ENCODE results near the gene HOOK1.
"Not testable (repeated sequence)": the region's sequence is repeated elsewhere in the genome, so short reads cannot be mapped to it uniquely, and the experiment has no call there.

HOOK1 gene

DNA sequence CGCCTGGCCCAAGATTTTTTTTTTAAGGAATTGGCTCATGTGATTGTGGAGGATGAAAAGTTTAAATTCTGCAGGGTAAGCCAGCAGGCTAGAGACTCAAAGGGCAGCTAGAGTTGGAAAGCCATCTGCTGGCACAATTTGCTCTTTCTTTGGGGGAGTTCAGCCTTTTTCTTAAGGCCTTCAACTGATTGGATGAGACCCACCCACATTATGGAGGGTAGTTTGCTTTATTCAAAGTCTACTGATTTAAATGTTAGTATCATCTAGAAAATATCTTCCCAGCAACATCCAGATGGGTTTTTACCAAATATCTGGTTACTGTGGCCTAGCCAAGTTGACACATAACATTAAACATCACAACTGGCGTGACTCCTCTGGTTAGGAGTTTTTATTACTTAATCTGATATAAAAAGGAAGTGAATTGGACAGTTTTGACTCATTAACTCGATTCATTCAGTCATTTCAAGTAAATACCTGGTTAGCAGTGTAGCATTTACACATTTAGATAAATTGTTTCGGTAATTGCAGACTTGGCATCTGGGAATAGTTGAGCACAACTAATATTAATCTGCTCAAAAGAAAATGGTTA lies 12.4 kb downstream of the HOOK1 start:
- Histone ChIP-seq H3K9me3 (ENCODE audit: control insufficient read depth, insufficient read depth, low read length) (no peaks in the 10 kb centered on the region), H3K27ac (ENCODE audit: low read depth, low read length) (no peak overlapping the region), H3K27me3 (ENCODE audit: control insufficient read depth, insufficient read depth, low read length) (no peaks in the 10 kb centered on the region), H3K4me3 (ENCODE audit: low read depth, low read length) (no peak overlapping the region), H3K36me3 (ENCODE audit: control insufficient read depth, insufficient read depth, low read length) (peaks cover 17% of the 10 kb centered on the region), H3K4me1 (ENCODE audit: control insufficient read depth, insufficient read depth, low read length) (no peaks in the 10 kb centered on the region), H3K9ac (ENCODE audit: low read depth, low read length) (no peak overlapping the region)

DNA sequence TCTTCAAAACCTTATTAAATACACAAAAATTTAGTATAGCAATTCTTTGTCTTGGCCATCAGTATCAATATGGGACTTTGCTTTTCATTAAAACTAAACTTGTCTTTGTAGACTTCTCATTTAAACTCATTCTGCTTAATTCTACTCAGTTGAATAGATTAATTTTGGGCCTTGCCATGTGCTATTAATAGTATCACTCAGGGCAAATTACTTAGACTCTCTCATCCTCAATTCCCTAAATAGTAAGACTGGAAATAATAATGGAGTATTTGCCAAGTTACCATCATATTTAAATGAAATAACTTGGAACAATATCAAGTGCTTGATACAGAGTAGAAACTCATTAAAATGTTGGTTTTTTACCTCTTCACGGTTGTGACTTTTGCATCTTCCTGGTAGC lies 13.4 kb downstream of the HOOK1 start:
- no peak overlapping the region for H3K27ac ChIP-seq (ENCODE audit: low read depth, low read length)
- no peaks in the 10 kb centered on the region for H3K9me3 ChIP-seq (ENCODE audit: control insufficient read depth, insufficient read depth, low read length)
- H3K4me1 ChIP-seq (ENCODE audit: control insufficient read depth, insufficient read depth, low read length), result no peaks in the 10 kb centered on the region
- H3K36me3 ChIP-seq (ENCODE audit: control insufficient read depth, insufficient read depth, low read length), result peaks cover 19% of the 10 kb centered on the region
- H3K4me3 ChIP-seq (ENCODE audit: low read depth, low read length), result no peak overlapping the region
- H3K27me3 ChIP-seq (ENCODE audit: control insufficient read depth, insufficient read depth, low read length), result no peaks in the 10 kb centered on the region
- no peak overlapping the region for H3K9ac ChIP-seq (ENCODE audit: low read depth, low read length)

- Histone ChIP-seq H3K27ac (ENCODE audit: low read depth, low read length) (no peak overlapping the region), H3K9ac (ENCODE audit: low read depth, low read length) (no peak overlapping the region), H3K4me1 (ENCODE audit: control insufficient read depth, insufficient read depth, low read length) (no peaks in the 10 kb centered on the region), H3K9me3 (ENCODE audit: control insufficient read depth, insufficient read depth, low read length) (no peaks in the 10 kb centered on the region), H3K27me3 (ENCODE audit: control insufficient read depth, insufficient read depth, low read length) (no peaks in the 10 kb centered on the region), H3K4me3 (ENCODE audit: low read depth, low read length) (no peak overlapping the region), H3K36me3 (ENCODE audit: control insufficient read depth, insufficient read depth, low read length) (peaks cover 27% of the 10 kb centered on the region)
These were observed 16.8 kb downstream of the HOOK1 start for GRCh38 chr1:59831529-59831928.

DNA sequence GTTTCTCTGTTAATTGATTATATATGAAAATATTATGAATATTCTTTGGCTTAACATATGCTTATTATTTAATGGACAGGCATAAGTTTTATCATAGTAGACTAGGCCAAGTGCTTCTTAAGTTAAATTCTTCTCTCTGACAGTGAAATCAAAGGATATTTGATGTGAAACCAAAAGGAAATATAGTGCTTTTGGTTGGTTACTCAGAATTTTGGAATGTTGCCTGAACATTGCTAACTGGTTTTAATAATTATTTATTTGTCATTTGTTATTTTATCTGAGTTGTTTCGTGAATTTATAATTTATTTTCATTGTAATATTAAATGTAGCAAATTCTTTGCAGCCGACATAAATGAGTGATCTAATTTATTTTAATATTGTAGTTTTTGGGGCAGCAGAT lies 18.3 kb downstream of the HOOK1 start:
- Histone ChIP-seq H3K27ac (ENCODE audit: low read depth, low read length) (no peak overlapping the region), H3K9me3 (ENCODE audit: control insufficient read depth, insufficient read depth, low read length) (no peaks in the 10 kb centered on the region), H3K4me3 (ENCODE audit: low read depth, low read length) (no peak overlapping the region), H3K9ac (ENCODE audit: low read depth, low read length) (no peak overlapping the region), H3K36me3 (ENCODE audit: control insufficient read depth, insufficient read depth, low read length) (peaks cover 38% of the 10 kb centered on the region), H3K4me1 (ENCODE audit: control insufficient read depth, insufficient read depth, low read length) (no peaks in the 10 kb centered on the region), H3K27me3 (ENCODE audit: control insufficient read depth, insufficient read depth, low read length) (no peaks in the 10 kb centered on the region)

- no peak overlapping the region for H3K27ac ChIP-seq (ENCODE audit: low read depth, low read length)
- H3K27me3 ChIP-seq (ENCODE audit: control insufficient read depth, insufficient read depth, low read length), result no peaks in the 10 kb centered on the region
- H3K4me3 ChIP-seq (ENCODE audit: low read depth, low read length), result no peak overlapping the region
- peaks cover 31% of the 10 kb centered on the region for H3K36me3 ChIP-seq (ENCODE audit: control insufficient read depth, insufficient read depth, low read length)
- no peak overlapping the region for H3K9ac ChIP-seq (ENCODE audit: low read depth, low read length)
- no peaks in the 10 kb centered on the region for H3K9me3 ChIP-seq (ENCODE audit: control insufficient read depth, insufficient read depth, low read length)
- no peaks in the 10 kb centered on the region for H3K4me1 ChIP-seq (ENCODE audit: control insufficient read depth, insufficient read depth, low read length)
These were observed 19.2 kb downstream of the HOOK1 start for GRCh38 chr1:59833991-59834390.

- H3K9me3 ChIP-seq (ENCODE audit: control insufficient read depth, insufficient read depth, low read length); H3K4me1 ChIP-seq (ENCODE audit: control insufficient read depth, insufficient read depth, low read length); H3K9ac ChIP-seq (ENCODE audit: low read depth, low read length); H3K4me3 ChIP-seq (ENCODE audit: low read depth, low read length); H3K27me3 ChIP-seq (ENCODE audit: control insufficient read depth, insufficient read depth, low read length); H3K27ac ChIP-seq (ENCODE audit: low read depth, low read length): not testable (repeated sequence)
- peaks cover 48% of the 10 kb centered on the region for H3K36me3 ChIP-seq (ENCODE audit: control insufficient read depth, insufficient read depth, low read length)
These were observed 23.1 kb downstream of the HOOK1 start for GRCh38 chr1:59837857-59838256.

GRCh38 chr1:59845091-59845490 lies 30.3 kb downstream of the HOOK1 start:
- Histone ChIP-seq H3K36me3 (ENCODE audit: control insufficient read depth, insufficient read depth, low read length) (peaks cover 72% of the 10 kb centered on the region), H3K9me3 (ENCODE audit: control insufficient read depth, insufficient read depth, low read length) (no peaks in the 10 kb centered on the region), H3K9ac (ENCODE audit: low read depth, low read length) (no peak overlapping the region)

GRCh38 chr1:59846209-59846894 lies 31.6 kb downstream of the HOOK1 start:
- peaks cover 59% of the 10 kb centered on the region for H3K36me3 ChIP-seq (ENCODE audit: control insufficient read depth, insufficient read depth, low read length)
- H3K27ac ChIP-seq (ENCODE audit: low read depth, low read length), result no peak overlapping the region
- H3K4me3 ChIP-seq (ENCODE audit: low read depth, low read length), result no peak overlapping the region
- no peak overlapping the region for H3K9ac ChIP-seq (ENCODE audit: low read depth, low read length)
- no peaks in the 10 kb centered on the region for H3K27me3 ChIP-seq (ENCODE audit: control insufficient read depth, insufficient read depth, low read length)
- no peaks in the 10 kb centered on the region for H3K4me1 ChIP-seq (ENCODE audit: control insufficient read depth, insufficient read depth, low read length)
- no peaks in the 10 kb centered on the region for H3K9me3 ChIP-seq (ENCODE audit: control insufficient read depth, insufficient read depth, low read length)

More at GRCh38 chr1:59845091-59845490, 30.3 kb downstream of the HOOK1 start:
- H3K4me1 ChIP-seq (ENCODE audit: control insufficient read depth, insufficient read depth, low read length), result no peaks in the 10 kb centered on the region
- no peaks in the 10 kb centered on the region for H3K27me3 ChIP-seq (ENCODE audit: control insufficient read depth, insufficient read depth, low read length)
- H3K27ac ChIP-seq (ENCODE audit: low read depth, low read length), result no peak overlapping the region
- H3K4me3 ChIP-seq (ENCODE audit: low read depth, low read length), result no peak overlapping the region

DNA sequence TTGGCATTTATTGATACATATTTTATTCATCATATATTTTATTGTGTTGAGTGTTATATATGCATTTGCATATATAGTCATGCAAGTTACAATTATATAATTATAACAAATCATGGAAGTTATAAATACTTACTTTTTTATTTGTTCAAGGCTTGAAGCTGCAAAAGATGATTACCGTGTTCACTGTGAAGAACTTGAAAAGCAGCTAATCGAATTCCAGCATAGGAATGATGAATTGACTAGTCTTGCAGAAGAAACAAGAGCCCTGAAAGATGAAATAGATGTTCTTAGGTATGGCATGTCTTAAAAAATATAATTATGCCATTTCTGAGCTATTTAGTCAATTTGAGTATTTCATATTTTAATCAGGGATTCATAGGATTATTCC lies 32.1 kb downstream of the HOOK1 start:
- H3K27ac ChIP-seq (ENCODE audit: low read depth, low read length), result no peak overlapping the region
- H3K27me3 ChIP-seq (ENCODE audit: control insufficient read depth, insufficient read depth, low read length), result no peaks in the 10 kb centered on the region
- H3K36me3 ChIP-seq (ENCODE audit: control insufficient read depth, insufficient read depth, low read length), result peaks cover 54% of the 10 kb centered on the region
- no peaks in the 10 kb centered on the region for H3K9me3 ChIP-seq (ENCODE audit: control insufficient read depth, insufficient read depth, low read length)
- no peaks in the 10 kb centered on the region for H3K4me1 ChIP-seq (ENCODE audit: control insufficient read depth, insufficient read depth, low read length)
- no peak overlapping the region for H3K9ac ChIP-seq (ENCODE audit: low read depth, low read length)
- H3K4me3 ChIP-seq (ENCODE audit: low read depth, low read length), result no peak overlapping the region

DNA sequence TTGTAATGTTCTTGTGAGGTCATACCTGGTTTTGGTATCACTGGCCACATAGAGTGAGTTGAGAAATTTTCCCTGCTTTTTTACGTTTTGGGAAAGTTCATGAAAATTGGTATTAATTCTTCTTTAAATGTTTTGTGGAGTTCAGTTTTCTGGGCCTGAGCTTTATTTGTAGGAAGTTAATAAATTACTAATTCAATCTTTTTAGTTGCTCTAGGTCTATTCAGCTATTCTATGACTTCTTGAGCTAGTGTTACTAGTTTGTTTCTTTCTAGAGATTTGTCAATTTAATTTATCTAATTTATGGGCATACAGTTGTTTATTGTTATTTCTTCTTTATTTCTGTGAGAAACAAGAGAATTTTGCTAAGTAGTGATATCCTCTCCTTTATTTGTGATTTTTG lies 37.4 kb downstream of the HOOK1 start:
- Histone ChIP-seq H3K36me3 (ENCODE audit: control insufficient read depth, insufficient read depth, low read length) (peaks cover 30% of the 10 kb centered on the region), H3K4me1 (ENCODE audit: control insufficient read depth, insufficient read depth, low read length) (no peaks in the 10 kb centered on the region), H3K27ac (ENCODE audit: low read depth, low read length) (no peak overlapping the region), H3K4me3 (ENCODE audit: low read depth, low read length) (no peak overlapping the region), H3K9ac (ENCODE audit: low read depth, low read length) (no peak overlapping the region), H3K9me3 (ENCODE audit: control insufficient read depth, insufficient read depth, low read length) (no peaks in the 10 kb centered on the region; the same call in 1 of the 2 replicates), H3K27me3 (ENCODE audit: control insufficient read depth, insufficient read depth, low read length) (no peaks in the 10 kb centered on the region)

DNA sequence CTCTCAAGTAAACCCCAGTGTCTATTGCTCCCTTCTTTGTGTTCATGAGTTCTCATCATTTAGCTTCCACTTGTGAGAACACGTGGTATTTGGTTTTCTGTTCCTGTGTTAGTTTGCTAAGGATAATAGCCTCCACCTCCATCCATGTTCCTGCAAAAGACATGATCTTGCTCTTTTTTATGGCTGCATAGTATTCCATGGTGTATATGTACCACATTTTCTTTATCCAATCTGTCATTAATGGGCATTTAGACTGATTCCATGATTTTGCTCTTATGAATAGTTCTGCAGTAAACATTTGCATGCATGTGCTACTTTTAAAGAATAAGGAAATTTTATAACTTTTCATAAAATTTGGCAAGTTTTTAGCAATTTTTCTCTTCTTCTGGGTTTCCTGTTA lies 40.5 kb downstream of the HOOK1 start:
- H3K4me3 ChIP-seq (ENCODE audit: low read depth, low read length); H3K9ac ChIP-seq (ENCODE audit: low read depth, low read length); H3K4me1 ChIP-seq (ENCODE audit: control insufficient read depth, insufficient read depth, low read length); H3K27ac ChIP-seq (ENCODE audit: low read depth, low read length); H3K27me3 ChIP-seq (ENCODE audit: control insufficient read depth, insufficient read depth, low read length); H3K9me3 ChIP-seq (ENCODE audit: control insufficient read depth, insufficient read depth, low read length): not testable (repeated sequence)
- H3K36me3 ChIP-seq (ENCODE audit: control insufficient read depth, insufficient read depth, low read length), result peaks cover 12% of the 10 kb centered on the region

Data from HUES48 (cell line).